ENCODE results near the gene CAV2.

Gene CAV2

DNA sequence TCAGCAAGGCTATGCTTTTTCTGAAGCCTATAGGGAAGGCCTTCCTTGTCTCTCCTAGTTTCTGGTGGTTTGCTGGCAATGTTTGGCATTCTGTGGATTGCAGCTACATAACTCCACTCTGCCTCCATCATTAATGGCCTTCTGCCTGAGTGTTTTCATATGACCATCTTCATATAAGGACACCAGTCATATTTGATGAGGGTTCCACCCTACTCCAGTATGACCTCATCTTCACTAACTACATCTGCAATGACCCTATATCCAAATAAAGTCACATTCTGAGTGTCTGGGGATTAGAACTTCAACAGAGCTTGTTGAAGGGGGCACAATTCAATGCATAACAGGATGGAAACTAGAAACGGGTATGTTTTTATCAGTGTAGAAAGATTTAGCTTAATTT is 47.4 kb downstream of the CAV2 start:
- DNase-seq (ENCODE audit: low read depth in 2 of 2): no peak

DNA sequence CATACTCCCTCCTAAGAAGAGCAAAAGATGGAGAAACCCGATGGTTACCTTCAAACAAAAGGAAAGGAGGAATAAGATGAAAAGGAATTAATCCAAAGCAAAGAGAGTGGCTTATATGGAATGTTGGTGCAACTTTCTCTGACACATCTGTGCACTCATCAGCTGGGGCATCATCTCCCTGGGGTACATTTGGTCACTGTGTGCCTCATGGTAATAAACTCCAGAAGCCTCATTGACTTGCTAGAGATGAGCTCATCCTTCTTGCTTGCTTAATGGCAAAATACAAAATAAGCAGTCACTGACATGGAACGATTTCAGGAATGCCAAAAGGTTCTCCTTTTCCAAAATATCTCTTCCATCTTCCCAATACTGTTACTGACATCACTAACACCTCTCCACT is 47.8 kb downstream of the CAV2 start:
- DNase-seq (ENCODE audit: low read depth in 2 of 2): no peak

DNA sequence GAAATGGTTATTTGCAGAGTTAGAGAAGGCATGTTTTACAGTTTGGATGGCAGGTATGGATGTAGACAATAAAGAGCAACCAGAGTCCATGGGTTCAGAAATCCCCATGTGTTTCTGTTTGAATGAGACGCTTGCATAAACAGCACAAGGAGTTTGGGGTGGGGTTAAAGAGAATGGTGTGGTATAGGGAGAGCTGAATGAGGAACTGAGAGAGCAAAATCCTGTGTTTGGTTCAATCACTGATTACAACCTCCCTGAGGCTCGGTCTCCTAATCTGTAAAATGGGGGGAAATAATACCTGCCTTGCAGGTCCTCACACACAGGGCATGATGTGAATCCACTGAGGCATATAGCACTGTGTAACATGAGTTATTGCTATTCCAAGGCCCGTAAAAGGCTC is 49.0 kb downstream of the CAV2 start:
- DNase-seq (ENCODE audit: low read depth in 2 of 2): no peak

DNA sequence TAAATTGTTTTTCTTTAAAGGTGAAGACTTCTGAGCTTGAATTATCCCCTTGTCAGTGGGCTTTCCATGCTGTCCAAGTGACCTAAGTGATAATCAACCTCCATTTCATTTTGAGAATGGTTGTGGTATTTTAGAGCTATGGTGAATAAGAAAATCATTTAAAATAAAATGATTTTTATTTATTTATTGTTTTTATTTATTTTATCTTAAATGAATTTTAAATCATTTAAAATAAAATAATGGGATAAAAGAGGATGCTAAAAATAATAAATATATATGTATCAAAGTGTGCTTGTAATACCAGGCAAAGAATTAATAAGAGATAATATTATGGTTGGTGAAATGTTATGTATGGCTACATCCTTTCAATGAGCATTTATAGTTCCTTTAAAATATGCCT is 49.8 kb downstream of the CAV2 start:
- no peak for DNase-seq (ENCODE audit: low read depth in 2 of 2)

DNA sequence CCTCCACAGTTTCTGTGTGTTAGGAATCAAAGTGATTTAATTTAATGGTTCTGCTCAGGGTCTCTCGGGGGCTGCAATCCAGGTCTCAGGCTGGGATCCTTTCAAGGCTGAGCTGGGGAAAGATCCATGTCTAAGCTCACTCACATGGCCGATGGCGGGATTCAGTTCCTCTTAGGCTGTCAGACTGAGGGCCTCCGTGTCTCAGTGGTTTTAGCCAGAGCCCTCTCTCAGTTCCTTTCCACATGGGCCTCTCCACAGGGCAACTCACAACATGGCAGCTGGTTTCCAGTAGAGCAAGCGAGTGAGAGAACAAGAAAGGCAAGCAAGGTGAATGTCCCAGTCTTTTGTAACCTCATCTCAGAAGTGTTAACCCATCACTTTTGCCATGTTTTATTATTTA is 52.2 kb downstream of the CAV2 start:
- no peak for DNase-seq (ENCODE audit: low read depth in 2 of 2)

DNA sequence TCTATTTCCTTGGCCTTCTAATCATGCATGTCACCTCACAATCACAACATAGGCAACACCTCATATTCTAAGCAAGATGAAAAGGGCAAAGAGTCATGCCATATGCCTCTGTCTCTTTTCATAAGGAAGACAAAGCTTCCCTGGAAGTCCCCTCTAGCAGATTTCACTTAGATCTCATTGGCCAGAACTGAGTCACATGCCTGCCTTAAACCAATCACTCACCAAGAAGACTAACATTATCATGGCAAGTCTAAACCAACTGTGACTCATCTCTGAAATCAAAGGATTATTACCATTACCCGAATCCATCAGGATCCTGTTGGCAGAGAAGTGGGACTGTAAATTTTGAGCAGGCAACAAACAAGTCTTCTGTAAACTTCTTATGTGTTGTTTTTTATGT is 53.1 kb downstream of the CAV2 start:
- DNase-seq (ENCODE audit: low read depth in 2 of 2): no peak

DNA sequence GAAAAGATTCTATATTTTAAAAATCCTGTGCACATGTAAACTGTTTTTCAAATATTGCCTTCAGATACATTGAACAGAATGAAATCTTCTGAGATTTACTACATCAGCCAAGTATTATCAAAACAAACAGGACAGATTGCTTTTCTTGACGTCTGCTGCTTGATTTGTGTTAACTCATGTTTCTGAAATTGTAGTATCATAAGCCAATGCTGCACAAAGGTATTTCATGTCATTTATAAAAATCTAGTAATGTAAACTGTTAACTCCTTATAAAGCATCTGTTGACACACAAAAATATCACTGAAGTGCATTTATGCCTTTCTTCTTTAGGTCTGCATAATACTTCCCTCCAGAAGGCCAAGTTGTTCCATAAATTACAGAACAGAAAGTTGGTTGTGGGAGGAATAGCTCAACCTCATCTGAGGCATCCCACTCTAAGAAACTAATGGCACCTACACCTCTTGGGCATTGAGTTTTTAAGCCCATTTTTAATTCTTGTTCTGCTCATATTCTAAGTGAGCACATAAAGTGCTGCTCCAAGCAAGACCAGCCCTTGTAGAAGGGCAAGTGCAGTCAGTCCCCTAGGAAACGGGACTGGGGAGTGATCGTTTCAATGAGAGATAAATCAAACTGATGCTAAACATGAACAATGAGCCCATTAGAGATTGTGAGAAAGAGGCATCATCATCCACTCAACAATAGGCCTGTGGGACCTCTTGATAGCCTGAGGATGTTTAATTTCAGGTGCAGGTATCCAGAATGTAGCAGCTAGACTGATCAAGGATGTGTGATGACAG is 53.8 kb downstream of the CAV2 start:
- no peak for DNase-seq (ENCODE audit: low read depth in 2 of 2)

DNA sequence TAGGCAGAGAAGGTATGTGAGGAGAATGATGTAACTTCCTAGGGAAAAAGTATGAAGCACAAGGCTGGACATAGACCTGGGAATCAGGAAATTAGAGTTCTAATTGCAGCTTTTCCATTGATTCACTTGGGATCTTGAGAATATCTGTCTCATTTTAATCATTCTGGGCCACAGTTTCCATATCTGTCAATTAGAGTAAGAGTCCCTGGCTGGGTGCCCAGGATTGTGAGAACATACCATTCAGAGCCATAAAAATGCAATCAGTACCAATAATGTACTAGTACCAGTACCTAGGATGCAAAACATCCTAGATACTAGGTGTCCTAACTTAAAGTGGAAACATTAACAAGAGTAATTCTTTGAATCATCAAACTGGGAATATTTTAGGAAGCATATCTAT is 54.9 kb downstream of the CAV2 start:
- DNase-seq (ENCODE audit: low read depth in 2 of 2): no peak

DNA sequence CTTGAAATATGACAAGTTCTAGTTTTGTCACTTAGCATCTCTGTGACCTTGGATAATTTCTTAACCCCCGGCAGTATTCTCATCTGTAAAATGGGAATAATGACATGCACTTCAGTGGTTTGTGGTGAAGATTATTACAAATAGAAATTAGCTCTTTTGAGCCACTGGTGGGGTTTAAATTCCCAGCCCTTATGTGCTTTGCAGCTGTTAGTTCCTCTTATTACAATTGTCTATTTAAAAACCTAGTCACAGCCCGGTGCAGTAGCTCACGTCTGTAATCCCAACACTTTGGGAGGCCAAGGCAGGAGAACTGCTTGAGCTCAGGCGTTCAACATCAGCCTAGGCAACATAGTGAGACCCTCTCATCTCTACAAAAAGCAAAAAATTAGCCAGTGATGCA is 55.4 kb downstream of the CAV2 start:
- no peak for DNase-seq (ENCODE audit: low read depth in 2 of 2)

DNA sequence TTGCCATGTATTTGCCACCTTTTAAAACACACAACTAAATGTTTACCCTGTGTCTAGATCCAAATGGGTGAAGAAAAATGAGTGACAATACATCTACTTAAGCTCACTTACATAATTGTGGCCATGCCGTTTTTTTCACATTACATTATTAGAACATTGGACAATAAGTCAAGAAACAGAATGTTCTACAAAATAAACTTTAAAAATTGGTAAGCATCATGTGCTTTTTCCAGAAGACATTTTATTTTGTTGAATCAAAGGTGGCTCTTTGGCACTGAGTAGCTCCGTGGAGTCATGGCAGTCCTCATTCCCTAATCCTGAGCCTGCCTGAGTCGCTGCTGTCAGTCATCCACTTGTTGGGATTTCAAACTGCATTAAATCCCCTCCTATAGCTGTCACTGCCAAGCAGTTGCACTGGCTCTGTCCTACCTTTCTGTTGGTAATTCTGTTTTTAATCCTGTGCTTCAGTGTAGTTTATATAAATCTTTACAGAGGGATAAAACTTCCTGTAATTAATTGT is 57.6 kb downstream of the CAV2 start:
- DNase-seq (ENCODE audit: low read depth in 2 of 2): no peak

DNA sequence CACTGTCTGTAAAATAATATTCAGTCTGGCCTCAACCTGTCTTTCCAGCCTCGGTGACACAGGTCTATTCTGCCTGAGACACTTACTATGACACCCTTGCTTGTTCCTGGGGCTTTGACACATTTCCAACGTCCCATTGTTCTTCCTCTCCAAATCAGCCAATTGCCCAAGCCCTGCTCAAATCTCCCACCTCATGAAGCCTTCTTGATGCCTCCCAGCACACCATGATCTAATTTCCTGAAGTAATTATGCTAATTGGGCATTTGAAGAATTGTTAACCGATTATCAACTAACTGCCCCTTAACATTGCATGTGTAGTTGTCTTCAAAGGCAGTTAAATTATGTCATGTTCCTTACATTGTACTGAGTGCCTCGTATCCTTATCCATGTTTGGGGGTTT is 58.4 kb downstream of the CAV2 start:
- no peak for DNase-seq (ENCODE audit: low read depth in 2 of 2)

All from stimulated activated CD8-positive, alpha-beta memory T cell treated with anti-CD3 and anti-CD28 coated beads, Interleukin-7, amount 100 ng/mL, for 4 hours (primary cell).